ENCODE measurements around the gene ZDHHC7. TPM values are rescaled to one million over a fixed set of nuclear protein-coding genes. Genes with fewer than 3 reads are reported as not detected.
A peak's percentile ranks its signal among the peaks of the same experiment; 100 is the strongest.

The ZDHHC7 gene
- total RNA-seq, 2 donors from 2014 or later: 64.6 TPM

DNA sequence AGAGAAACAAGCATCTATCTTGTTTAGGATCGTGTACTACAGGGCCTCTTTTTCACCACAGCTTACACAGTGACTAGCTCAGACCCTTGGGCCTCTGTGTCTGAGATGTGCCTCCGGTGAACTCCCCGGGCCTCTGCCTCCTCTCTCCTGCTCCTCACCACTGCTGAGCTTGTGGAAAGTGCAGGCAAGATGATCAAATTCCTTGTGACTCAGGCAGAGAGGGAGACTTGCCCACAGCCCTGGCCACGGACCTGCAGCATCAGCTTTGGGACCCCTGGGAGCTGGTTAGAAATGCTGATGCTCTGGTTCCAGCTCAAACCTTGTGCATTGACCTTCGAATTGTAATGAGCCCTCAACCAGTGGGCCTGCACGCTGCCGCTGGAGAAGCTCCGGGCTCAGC lies 79.8 kb downstream of the ZDHHC7 start:
- intact Hi-C loops (cut with DNase I): no loop called here
- Histone ChIP-seq H3K9me3 (no peaks in the 10 kb centered on the region), H3K4me1 (replicated peaks) (no peaks in the 10 kb centered on the region), H3K27me3 (replicated peaks; ENCODE audit: insufficient read depth) (no peaks in the 10 kb centered on the region), H3K36me3 (no peaks in the 10 kb centered on the region), H3K27ac (no peak overlapping the region), H3K4me3 (no peak overlapping the region)
- no peak for DNase-seq (ENCODE audit: low spot score)
- TF ChIP-seq, protein P1, sequence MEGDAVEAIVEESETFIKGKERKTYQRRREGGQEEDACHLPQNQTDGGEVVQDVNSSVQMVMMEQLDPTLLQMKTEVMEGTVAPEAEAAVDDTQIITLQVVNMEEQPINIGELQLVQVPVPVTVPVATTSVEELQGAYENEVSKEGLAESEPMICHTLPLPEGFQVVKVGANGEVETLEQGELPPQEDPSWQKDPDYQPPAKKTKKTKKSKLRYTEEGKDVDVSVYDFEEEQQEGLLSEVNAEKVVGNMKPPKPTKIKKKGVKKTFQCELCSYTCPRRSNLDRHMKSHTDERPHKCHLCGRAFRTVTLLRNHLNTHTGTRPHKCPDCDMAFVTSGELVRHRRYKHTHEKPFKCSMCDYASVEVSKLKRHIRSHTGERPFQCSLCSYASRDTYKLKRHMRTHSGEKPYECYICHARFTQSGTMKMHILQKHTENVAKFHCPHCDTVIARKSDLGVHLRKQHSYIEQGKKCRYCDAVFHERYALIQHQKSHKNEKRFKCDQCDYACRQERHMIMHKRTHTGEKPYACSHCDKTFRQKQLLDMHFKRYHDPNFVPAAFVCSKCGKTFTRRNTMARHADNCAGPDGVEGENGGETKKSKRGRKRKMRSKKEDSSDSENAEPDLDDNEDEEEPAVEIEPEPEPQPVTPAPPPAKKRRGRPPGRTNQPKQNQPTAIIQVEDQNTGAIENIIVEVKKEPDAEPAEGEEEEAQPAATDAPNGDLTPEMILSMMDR (IDR thresholded peaks at IDR 0.05): no peak
- TF ChIP-seq POLR2AphosphoS5 (IDR thresholded peaks at IDR 0.05) (no peak), POLR2A (IDR thresholded peaks at IDR 0.05) (no peak)
- 100% methylated on average over 8 of the region's 8 CpGs for WGBS

DNA sequence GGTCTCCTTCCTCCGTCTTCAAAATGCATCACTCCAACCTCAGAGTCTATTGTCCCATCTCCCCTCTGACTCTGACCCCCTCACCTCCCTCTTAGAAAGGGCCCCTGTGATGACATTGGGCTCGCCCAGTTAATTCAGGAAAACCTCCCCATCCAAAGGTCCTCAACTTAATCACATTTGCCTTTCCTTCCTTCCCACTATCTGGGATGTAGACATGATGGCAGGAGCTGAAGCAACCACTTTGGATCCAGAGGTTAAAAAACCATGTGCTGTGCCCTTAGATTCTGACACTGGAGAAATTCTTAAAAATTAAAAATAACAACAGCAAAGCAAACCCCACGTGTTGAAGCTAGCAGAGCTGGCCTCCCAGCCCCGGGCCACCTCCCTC lies 80.2 kb downstream of the ZDHHC7 start:
- intact Hi-C loops (cut with DNase I): no loop called here
- no peak for DNase-seq (ENCODE audit: low spot score)
- H3K27me3 ChIP-seq (replicated peaks; ENCODE audit: insufficient read depth): no peaks in the 10 kb centered on the region
- no peak overlapping the region for H3K4me3 ChIP-seq
- no peaks in the 10 kb centered on the region for H3K9me3 ChIP-seq
- 97% methylated on average over 4 of the region's 4 CpGs for WGBS
- no peak overlapping the region for H3K27ac ChIP-seq
- no peaks in the 10 kb centered on the region for H3K4me1 ChIP-seq (replicated peaks)
- no peaks in the 10 kb centered on the region for H3K36me3 ChIP-seq
- no peak for TF ChIP-seq POLR2A (IDR thresholded peaks at IDR 0.05)
- TF ChIP-seq, protein P1 (IDR thresholded peaks at IDR 0.05): no peak
- TF ChIP-seq POLR2AphosphoS5 (IDR thresholded peaks at IDR 0.05): no peak

DNA sequence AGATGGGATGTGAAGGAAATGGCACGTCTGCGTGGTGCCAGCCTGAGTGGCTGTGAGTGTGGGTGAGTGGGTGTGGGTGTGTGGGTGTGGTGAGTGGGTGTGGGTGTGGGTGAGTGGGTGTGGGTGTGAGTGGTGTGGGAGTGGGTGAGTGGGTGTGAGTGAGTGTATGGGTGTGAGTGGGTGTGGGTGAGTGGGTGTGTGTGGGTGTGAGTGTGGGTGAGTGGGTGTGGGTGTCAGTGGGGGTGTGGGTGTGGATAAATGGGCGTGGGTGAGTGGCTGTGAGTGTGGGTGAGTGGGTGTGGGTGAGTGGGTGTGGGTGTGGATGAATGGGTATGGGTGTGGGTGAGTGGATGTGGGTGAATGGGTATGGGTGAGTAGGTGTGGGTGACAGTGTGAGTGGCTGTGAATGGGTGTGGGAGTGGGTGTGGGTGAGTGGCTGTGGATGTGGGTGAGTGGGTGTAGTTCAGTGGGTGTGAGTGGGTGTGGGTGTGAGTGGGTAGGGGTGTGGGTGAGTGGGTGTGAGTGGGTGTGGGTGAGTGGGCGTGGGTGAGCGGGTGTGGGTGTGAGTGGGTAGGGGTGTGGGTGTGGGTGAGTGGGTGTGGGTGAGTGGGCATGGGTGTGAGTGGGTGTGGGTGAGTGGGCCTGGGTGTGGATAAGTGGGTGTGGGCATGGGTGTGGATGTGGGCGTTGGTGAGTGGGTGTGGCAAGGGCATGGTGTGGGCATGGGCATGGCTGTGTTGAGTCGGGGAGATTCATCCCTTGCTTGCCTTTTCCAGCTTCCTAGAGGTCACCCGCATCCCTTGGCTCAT lies 80.8 kb downstream of the ZDHHC7 start:
- Histone ChIP-seq H3K4me1 (replicated peaks) (no peaks in the 10 kb centered on the region), H3K27me3 (replicated peaks; ENCODE audit: insufficient read depth) (no peaks in the 10 kb centered on the region), H3K9me3 (no peaks in the 10 kb centered on the region), H3K36me3 (no peaks in the 10 kb centered on the region), H3K4me3 (no peak overlapping the region), H3K27ac (no peak overlapping the region)
- no peak for DNase-seq (ENCODE audit: low spot score)
- intact Hi-C loops (cut with DNase I): no loop called here
- TF ChIP-seq POLR2AphosphoS5 (IDR thresholded peaks at IDR 0.05): no peak
- TF ChIP-seq, protein P1 (IDR thresholded peaks at IDR 0.05): no peak
- TF ChIP-seq POLR2A (IDR thresholded peaks at IDR 0.05): no peak
- 75% methylated on average over 8 of the region's 8 CpGs for WGBS

DNA sequence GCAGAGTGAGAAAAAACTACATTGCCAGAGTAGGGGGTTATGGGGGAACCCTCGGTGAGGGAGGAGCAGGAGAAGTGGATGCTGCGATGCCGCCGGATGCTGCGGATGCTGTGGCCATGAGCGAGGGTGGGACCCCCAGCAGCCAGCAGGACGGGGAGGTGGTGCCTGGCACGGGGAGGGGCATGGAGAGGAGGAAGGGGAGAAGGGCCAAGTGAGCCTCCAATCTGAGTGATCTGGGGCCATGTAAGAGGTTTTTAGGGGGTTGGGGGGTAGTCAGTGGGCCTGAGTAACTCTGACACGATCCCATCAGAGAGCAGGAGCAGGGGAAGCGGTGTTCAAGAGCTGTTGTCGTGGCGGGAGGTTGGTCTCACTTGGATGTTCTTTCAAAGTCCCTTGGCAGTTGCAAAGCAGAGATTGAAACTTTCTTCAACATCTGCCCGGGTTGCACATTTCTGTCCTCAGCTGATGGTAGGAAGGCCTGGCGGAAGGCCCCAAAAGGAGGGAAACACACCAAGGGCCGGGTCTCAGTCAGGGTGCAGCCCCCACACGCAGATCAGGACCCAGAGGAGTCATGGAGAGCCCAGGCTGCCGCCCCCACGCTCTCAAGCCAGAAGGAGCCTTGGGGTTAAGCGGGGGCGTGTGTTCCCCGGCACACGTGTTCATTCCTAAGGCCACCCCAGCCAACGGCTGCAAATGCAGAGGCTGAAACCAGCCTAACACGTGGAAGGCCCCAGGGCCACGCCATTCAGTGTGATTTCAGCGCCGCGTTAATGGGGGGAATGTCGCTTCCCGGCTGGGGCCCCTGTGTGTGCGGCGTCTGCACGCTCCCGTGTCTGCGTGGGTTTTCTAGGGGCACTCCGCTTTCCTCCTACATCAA lies 81.7 kb downstream of the ZDHHC7 start:
- intact Hi-C loops (cut with DNase I): no loop called here
- Histone ChIP-seq H3K27me3 (replicated peaks; ENCODE audit: insufficient read depth) (no peaks in the 10 kb centered on the region), H3K9me3 (no peaks in the 10 kb centered on the region), H3K4me3 (no peak overlapping the region), H3K36me3 (no peaks in the 10 kb centered on the region), H3K27ac (peak overlapping the region in 1 of 2 donors; percentile 32), H3K4me1 (replicated peaks) (no peaks in the 10 kb centered on the region)
- no peak for DNase-seq (ENCODE audit: low spot score)
- 82% methylated on average over 36 of the region's 36 CpGs for WGBS
- TF ChIP-seq POLR2AphosphoS5 (IDR thresholded peaks at IDR 0.05) (no peak), POLR2A (IDR thresholded peaks at IDR 0.05) (no peak)
- TF ChIP-seq, protein P1 (IDR thresholded peaks at IDR 0.05): no peak
